H1 (cell line): ENCODE results near the gene IMP3. TPM values are rescaled to one million over a fixed set of nuclear protein-coding genes. Genes with fewer than 3 reads are reported as not detected.

Source experiments
- ASH2L ChIP-seq: fragments of 200-600, 300-600 bp; sonication (generic); IDR thresholded peaks from one replicate; pipeline ENCODE4 v1.7.1; 2017; ENCODE audit warnings: low read length
- BRCA1 ChIP-seq: IDR thresholded peaks from 2 replicates; pipeline ENCODE4 v1.6.1; 2012; ENCODE audit warnings: low read depth, low read length, improper control_type of control experiment
- CBX8 ChIP-seq: fragments of 300-800, 300-1000 bp; sonication (generic); IDR thresholded peaks from 2 replicates; pipeline ENCODE4 v1.7.1; 2016; ENCODE audit warnings: low read depth, low read length, borderline replicate concordance
- CREB1 ChIP-seq: IDR thresholded peaks from 2 replicates; pipeline ENCODE4 v1.6.1; 2012; ENCODE audit warnings: inconsistent platforms
- CTCF ChIP-seq, 3 experiments: IDR thresholded peaks; 1 replicate in 2 of 3; 2 replicates in 1 of 3; pipeline versions ENCODE4 v1.5.1 to v1.6.1; 2011; ENCODE audit warnings: low read length in 3 of 3, mild to moderate bottlenecking in 3 of 3, inconsistent platforms in 2 of 3, low read depth in 1 of 3, moderate library complexity in 1 of 3; ENCODE audit not compliant: insufficient read depth in 1 of 3; ENCODE audit errors: control extremely low read depth in 1 of 3
- GABPA ChIP-seq: IDR thresholded peaks from 2 replicates; pipeline ENCODE4 v1.6.1; 2011; ENCODE audit warnings: mild to moderate bottlenecking, low read length, moderate library complexity, borderline replicate concordance; ENCODE audit not compliant: insufficient read depth
- JUN ChIP-seq: IDR thresholded peaks from 2 replicates; pipeline ENCODE4 v1.6.1; 2011; ENCODE audit warnings: low read depth, mild to moderate bottlenecking, improper control_type of control experiment, low read length
- KDM4A ChIP-seq: IDR thresholded peaks from one replicate; pipeline ENCODE4 v1.7.1; 2012; ENCODE audit warnings: low read depth, mild to moderate bottlenecking, moderate library complexity, low read length, inconsistent platforms; ENCODE audit not compliant: severe bottlenecking
- PHF8 ChIP-seq: fragments of 200-600 bp; sonication (generic); conservative IDR thresholded peaks from 2 replicates; pipeline ENCODE4 v1.7.1; 2012; ENCODE audit warnings: low read depth, mild to moderate bottlenecking, inconsistent platforms, low read length, moderate library complexity
- RFX5 ChIP-seq: IDR thresholded peaks from 2 replicates; pipeline ENCODE4 v1.6.1; 2011; ENCODE audit warnings: low read depth, low read length, improper control_type of control experiment, borderline replicate concordance
- SAP30 ChIP-seq: fragments of 300-600 bp; sonication (generic); IDR thresholded peaks from 2 replicates; pipeline ENCODE4 v1.7.1; 2012; ENCODE audit warnings: low read length, moderate library complexity, mild to moderate bottlenecking, inconsistent platforms; ENCODE audit not compliant: insufficient read depth, insufficient replicate concordance
- SIN3A ChIP-seq, 2 experiments: IDR thresholded peaks in 1 of 2; conservative IDR thresholded peaks in 1 of 2; 2 replicates each; pipeline ENCODE4 v1.6.1; 2011 to 2012; ENCODE audit warnings: low read length in 2 of 2, improper control_type of control experiment in 1 of 2, low read depth in 1 of 2, mild to moderate bottlenecking in 1 of 2
- SIRT6 ChIP-seq: IDR thresholded peaks from one replicate; pipeline ENCODE4 v1.7.1; 2012; ENCODE audit warnings: low read length, inconsistent platforms
- TAF7 ChIP-seq: optimal IDR thresholded peaks from 2 replicates; pipeline ENCODE3; 2011; ENCODE audit warnings: low read depth, mild to moderate bottlenecking, inconsistent platforms, low read length, moderate library complexity, borderline replicate concordance
- TCF12 ChIP-seq: IDR thresholded peaks from 2 replicates; pipeline ENCODE4 v1.6.1; 2011; ENCODE audit warnings: low read depth, mild to moderate bottlenecking, low read length
- USF2 ChIP-seq: IDR thresholded peaks from 2 replicates; pipeline ENCODE4 v1.6.1; 2011; ENCODE audit warnings: low read length, improper control_type of control experiment
- polyA plus RNA-seq, 7 experiments: library from polyadenylated mRNA; depleted of rRNA in 3 of 7; stranded (reverse) in 5 of 7; unstranded in 2 of 7; fragments of >200 nt in 5 of 7; fragments of 200-250 nt in 2 of 7; gene quantifications; 1 replicate in 5 of 7; 2 replicates in 1 of 7; 4 replicates in 1 of 7; pipeline versions ENCODE4 v1.2.1 to v1.2.3, GENCODE V29; 2011 to 2013; ENCODE audit warnings: missing spikeins in 2 of 7, mixed read lengths in 2 of 7
- total RNA-seq: library from RNA; stranded (reverse); fragmentation: NEBNext Ultra II Directional; extraction: Animal tissue kit (Norgen Biotek cat#: 25700); gene quantifications from 2 replicates; pipeline ENCODE4 v1.2.1, GENCODE V29; 2021

The IMP3 gene
- total and polyA plus RNA-seq, 2 of the 8 experiments (the other 6 are each of a cell fraction or from before 2014, with no cell fraction given), result 114 to 273 TPM

- TF ChIP-seq CREB1, result no peak
- TF ChIP-seq TAF7, result peak; percentile 27
- TF ChIP-seq CTCF (IDR thresholded peaks at IDR 0.05; ENCODE audit: control extremely low read depth in 1 of 3, insufficient read depth in 1 of 3, low read depth in 1 of 3, low read length in 3 of 3), result no peak; a peak in 1 of 4 replicates
- no peak for TF ChIP-seq BRCA1
- no peak for TF ChIP-seq SIRT6
- no peak for TF ChIP-seq KDM4A
- no peak for TF ChIP-seq RFX5
- no peak for TF ChIP-seq USF2
- TF ChIP-seq JUN, result no peak
- peak; percentile 46; the same call in 1 of the 2 replicates for TF ChIP-seq PHF8
- no peak for TF ChIP-seq SIN3A (conservative IDR thresholded peaks at IDR 0.05 in 1 of 2, IDR thresholded peaks at IDR 0.05 in 1 of 2; ENCODE audit: low read depth in 1 of 2, low read length in 2 of 2)
- TF ChIP-seq SAP30, result no peak
- no peak for TF ChIP-seq CBX8
- TF ChIP-seq TCF12, result no peak
- no peak for TF ChIP-seq GABPA
- TF ChIP-seq ASH2L, result peak; percentile 64
Observed at GRCh38 chr15:75640483-75641178, 607 bp upstream of the IMP3 start (continued).
